ENCODE results near the gene PIBF1. TPM values are rescaled to one million over a fixed set of nuclear protein-coding genes. Genes with fewer than 3 reads are reported as not detected.
"Not testable (repeated sequence)": the region's sequence is repeated elsewhere in the genome, so short reads cannot be mapped to it uniquely, and the experiment has no call there.

Gene PIBF1
- total RNA-seq, 6 experiments from 2014 or later: 11.9 to 18.3 (median 14.5) TPM

- Mint-ChIP-seq H3K36me3 (ENCODE audit: low read depth) (peaks cover 6% of the 10 kb centered on the region), H3K9me3 (no peaks in the 10 kb centered on the region), H3K4me1 (ENCODE audit: low read depth) (peaks cover 19% of the 10 kb centered on the region), H3K27me3 (ENCODE audit: insufficient read depth) (no peaks in the 10 kb centered on the region), H3K4me3 (no peak overlapping the region), H3K27ac (no peak overlapping the region)
- TF ChIP-seq CTCF (IDR thresholded peaks at IDR 0.05): no peak
- no peak for DNase-seq
Observed at GRCh38 chr13:72890546-72890945, 108.6 kb downstream of the PIBF1 start.

DNA sequence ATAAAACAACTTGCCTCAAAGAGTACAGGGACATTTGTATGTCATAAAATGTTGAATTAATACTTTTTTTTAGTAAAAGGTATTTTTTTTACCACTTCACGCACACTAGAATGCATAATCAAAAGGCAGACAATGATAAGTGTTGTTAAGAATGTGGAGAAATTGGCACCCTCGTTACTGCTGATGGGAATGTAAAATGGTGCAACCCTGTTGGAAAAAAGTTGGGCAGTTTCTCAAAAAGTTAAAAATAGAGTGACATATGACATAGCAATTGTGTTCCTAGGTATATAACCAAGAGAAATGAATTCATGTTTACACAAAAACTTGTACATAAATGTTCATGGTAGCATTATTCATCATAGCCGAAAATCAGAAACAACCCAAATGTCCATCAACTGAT, 109.5 kb downstream of the PIBF1 start:
- H3K36me3 Mint-ChIP-seq (ENCODE audit: low read depth): peaks cover 15% of the 10 kb centered on the region
- peaks cover 15% of the 10 kb centered on the region for H3K4me1 Mint-ChIP-seq (ENCODE audit: low read depth)
- H3K27ac Mint-ChIP-seq: no peak overlapping the region
- peaks cover 3% of the 10 kb centered on the region for H3K9me3 Mint-ChIP-seq
- H3K27me3 Mint-ChIP-seq (ENCODE audit: insufficient read depth): no peaks in the 10 kb centered on the region
- H3K4me3 Mint-ChIP-seq: no peak overlapping the region
- no peak for TF ChIP-seq CTCF (IDR thresholded peaks at IDR 0.05)
- no peak for DNase-seq

DNA sequence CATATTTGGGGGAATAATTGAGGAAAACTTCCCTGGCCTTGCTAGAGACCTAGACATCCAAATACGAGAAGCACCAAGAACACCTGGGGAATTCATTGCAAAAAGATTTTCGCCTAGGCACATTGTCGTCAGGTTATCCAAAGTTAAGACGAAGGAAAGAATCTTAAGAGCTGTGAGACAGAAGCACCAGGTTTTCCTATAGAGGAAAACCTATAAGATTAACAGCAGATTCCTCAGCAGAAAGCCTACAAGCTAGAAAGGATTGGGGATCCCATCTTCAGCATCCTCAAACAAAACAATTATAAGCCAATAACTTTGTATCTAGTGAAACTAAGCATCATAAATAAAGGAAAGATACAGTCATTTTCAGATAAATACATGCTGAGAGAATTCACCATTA, 114.9 kb downstream of the PIBF1 start:
- H3K36me3 Mint-ChIP-seq (ENCODE audit: low read depth): peaks cover 26% of the 10 kb centered on the region
- H3K27ac Mint-ChIP-seq: no peak overlapping the region
- no peak overlapping the region for H3K4me3 Mint-ChIP-seq
- H3K9me3 Mint-ChIP-seq: peaks cover 5% of the 10 kb centered on the region
- TF ChIP-seq CTCF (IDR thresholded peaks at IDR 0.05): no peak
- H3K27me3 Mint-ChIP-seq (ENCODE audit: insufficient read depth): no peaks in the 10 kb centered on the region
- no peak for DNase-seq
- H3K4me1 Mint-ChIP-seq (ENCODE audit: low read depth): peaks cover 10% of the 10 kb centered on the region

- H3K4me3 Mint-ChIP-seq, H3K27ac Mint-ChIP-seq: not testable (repeated sequence)
Observed at GRCh38 chr13:72901546-72901945, 119.6 kb downstream of the PIBF1 start.

DNA sequence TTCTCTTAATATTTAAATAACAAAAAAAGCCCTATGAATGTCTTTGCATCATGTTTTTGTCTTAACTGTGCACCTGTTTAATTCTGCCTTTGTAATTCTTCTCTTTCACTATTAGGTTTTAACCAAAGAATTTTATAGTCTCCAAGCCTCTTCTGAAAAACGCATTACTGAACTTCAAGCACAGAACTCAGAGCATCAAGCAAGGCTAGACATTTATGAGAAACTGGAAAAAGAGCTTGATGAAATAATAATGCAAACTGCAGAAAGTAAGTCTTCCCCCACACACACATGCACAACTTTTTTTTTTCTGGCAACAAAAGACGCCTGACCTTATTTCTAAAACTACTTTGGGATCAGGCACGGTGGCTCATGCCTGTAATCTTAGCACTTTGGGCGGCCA, 126.5 kb downstream of the PIBF1 start:
- no peak overlapping the region for H3K4me3 Mint-ChIP-seq
- TF ChIP-seq CTCF (IDR thresholded peaks at IDR 0.05): no peak
- H3K4me1 Mint-ChIP-seq (ENCODE audit: low read depth): no peaks in the 10 kb centered on the region
- H3K27me3 Mint-ChIP-seq (ENCODE audit: insufficient read depth): no peaks in the 10 kb centered on the region
- no peak overlapping the region for H3K27ac Mint-ChIP-seq
- H3K36me3 Mint-ChIP-seq (ENCODE audit: low read depth): peaks cover 14% of the 10 kb centered on the region; the same call in 1 of the 2 replicates
- no peaks in the 10 kb centered on the region for H3K9me3 Mint-ChIP-seq
- DNase-seq: no peak

More at GRCh38 chr13:72901546-72901945, 119.6 kb downstream of the PIBF1 start:
- DNase-seq; H3K9me3 Mint-ChIP-seq; H3K4me1 Mint-ChIP-seq (ENCODE audit: low read depth); H3K27me3 Mint-ChIP-seq (ENCODE audit: insufficient read depth): not testable (repeated sequence)
- H3K36me3 Mint-ChIP-seq (ENCODE audit: low read depth): peaks cover 14% of the 10 kb centered on the region

DNA sequence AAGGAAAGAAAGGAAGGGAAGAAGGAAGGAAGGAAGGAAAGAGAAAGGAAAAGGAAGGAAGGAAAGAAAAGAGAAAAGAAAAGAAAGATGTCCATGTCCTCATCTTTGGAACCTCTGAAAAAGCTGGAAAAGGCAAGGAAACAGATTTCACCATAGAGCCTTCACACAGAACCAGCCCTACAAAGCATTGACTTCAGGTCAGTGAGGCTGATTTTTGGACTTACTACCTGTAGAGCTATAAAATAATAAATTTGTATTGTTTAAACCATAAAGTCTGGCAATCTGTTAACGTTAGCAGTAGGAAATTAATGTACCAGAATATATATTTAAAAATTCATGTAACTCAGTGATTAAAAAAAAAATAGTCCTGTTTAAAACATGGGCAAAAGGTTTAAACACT, 130.0 kb downstream of the PIBF1 start:
- Mint-ChIP-seq H3K36me3 (ENCODE audit: low read depth) (peaks cover 14% of the 10 kb centered on the region; the same call in 1 of the 2 replicates), H3K9me3 (no peaks in the 10 kb centered on the region), H3K4me1 (ENCODE audit: low read depth) (no peaks in the 10 kb centered on the region), H3K27ac (no peak overlapping the region), H3K4me3 (no peak overlapping the region), H3K27me3 (ENCODE audit: insufficient read depth) (no peaks in the 10 kb centered on the region)
- no peak for TF ChIP-seq CTCF (IDR thresholded peaks at IDR 0.05)
- DNase-seq: no peak

Measured in HFFc6 (cell line).